Stomach (tissue), 4 donors: ENCODE results near the gene MYO1E.

ENCODE experiments used
- CTCF ChIP-seq, 7 experiments: fragments of 450-650 bp in 4 of 7; fragments of 200-600 bp in 3 of 7; sonication (generic) in 3 of 7; IDR thresholded peaks; one replicate each; pipeline ENCODE4 v1.5.1; 2016 to 2019; ENCODE audit warnings: antibody characterized with exemption in 7 of 7, control low read depth in 2 of 7, mild to moderate bottlenecking in 1 of 7
- EP300 ChIP-seq: sonication (generic); formaldehyde crosslinking; IDR thresholded peaks from one replicate; pipeline ENCODE4 v1.6.1; 2017; ENCODE audit warnings: antibody characterized with exemption
- POLR2A ChIP-seq, 4 donors: fragments of 450-650 bp; IDR thresholded peaks; one replicate each; pipeline ENCODE4 v1.6.1; 2016; ENCODE audit warnings: antibody characterized with exemption in 4 of 4, control low read depth in 2 of 4, mild to moderate bottlenecking in 1 of 4, moderate library complexity in 1 of 4

- no peak for TF ChIP-seq CTCF (IDR thresholded peaks at IDR 0.05)
- TF ChIP-seq POLR2A (IDR thresholded peaks at IDR 0.05) = no peak
- no peak for TF ChIP-seq EP300
Measured at GRCh38 chr15:59299929-59300617, 72.6 kb downstream of the MYO1E start.
